Heart left ventricle (tissue), 16 donors: ENCODE results near the gene RCCD1. TPM values are rescaled to one million over a fixed set of nuclear protein-coding genes. Genes with fewer than 3 reads are reported as not detected.

Source experiments
- ATAC-seq, 4 donors: fragments of 200-7000 bp; cut with Tn5 transposase; one replicate each; pipeline ENCODE4 v1.9.1; 2020 to 2022; ENCODE audit warnings: moderate library complexity in 4 of 4, mild to moderate bottlenecking in 3 of 4, moderate number of reproducible peaks in 1 of 4
- DNase-seq, 5 donors: peaks; one replicate each; pipeline ENCODE4 v3.0.0-alpha.2; 2020
- H3K27ac ChIP-seq, 12 donors: fragments of 200-600 bp; sonication (generic) in 4 of 12; one replicate each; pipeline versions ENCODE4 v1.5.0 to v1.8.0; 2016 to 2022; ENCODE audit warnings: mild to moderate bottlenecking in 2 of 12
- H3K27me3 ChIP-seq, 9 donors: fragments of 200-600 bp; sonication (generic) in 2 of 9; one replicate each; pipeline versions ENCODE4 v1.5.1 to v1.8.0; 2016 to 2022; ENCODE audit warnings: mild to moderate bottlenecking in 3 of 9
- H3K36me3 ChIP-seq, 9 donors: fragments of 200-600 bp; sonication (generic) in 2 of 9; one replicate each; pipeline versions ENCODE4 v1.5.0 to v1.8.0; 2018 to 2022; ENCODE audit warnings: mild to moderate bottlenecking in 2 of 9
- H3K4me1 ChIP-seq, 12 donors: fragments of 200-600 bp; sonication (generic) in 4 of 12; one replicate each; pipeline versions ENCODE4 v1.5.0 to v1.8.0; 2016 to 2022; ENCODE audit warnings: mild to moderate bottlenecking in 3 of 12
- H3K4me3 ChIP-seq, 12 donors: fragments of 200-600 bp; sonication (generic) in 4 of 12; one replicate each; pipeline versions ENCODE4 v1.5.0 to v1.8.0; 2017 to 2022; ENCODE audit warnings: mild to moderate bottlenecking in 9 of 12, moderate library complexity in 4 of 12
- H3K9me3 ChIP-seq, 12 donors: fragments of 200-600 bp; sonication (generic) in 4 of 12; one replicate each; pipeline versions ENCODE4 v1.5.0 to v1.8.0; 2016 to 2022; ENCODE audit warnings: mild to moderate bottlenecking in 1 of 12
- CTCF ChIP-seq, 12 donors: fragments of 200-600 bp; sonication (generic) in 4 of 12; IDR thresholded peaks; one replicate each; pipeline versions ENCODE4 v1.5.0 to v1.8.0; 2018 to 2022; ENCODE audit warnings: antibody characterized with exemption in 12 of 12, mild to moderate bottlenecking in 5 of 12
- POLR2A ChIP-seq, 2 donors: fragments of 450-650 bp; IDR thresholded peaks; one replicate each; pipeline ENCODE4 v1.6.1; 2017; ENCODE audit warnings: antibody characterized with exemption in 2 of 2, mild to moderate bottlenecking in 2 of 2, moderate library complexity in 2 of 2
- WGBS, 4 donors: extraction: QIAGEN DNeasy Blood & Tissue Kit in 2 of 4; methylation state at CpG; one replicate each; pipeline versions ENCODE4 v1.1.5 to v1.1.7; 2013 to 2018; 5-methylcytosine and 5-hydroxymethylcytosine counted together
- intact Hi-C, 10 donors: fragments of 100-400 bp; cut with DNase I; formaldehyde crosslinking; loops; one replicate each; pipeline versions ENCODE4 v1.11.1 to v1.14.2; 2022
- polyA plus RNA-seq, 2 donors: library from polyadenylated mRNA; stranded (reverse); fragments of 200-250 nt; gene quantifications; one replicate each; pipeline ENCODE4 v1.2.3, GENCODE V29; 2013
- total RNA-seq, 9 donors: library from RNA; depleted of rRNA in 2 of 9; stranded (reverse); fragments of >200 nt in 2 of 9; fragmentation: NEBNext Ultra II Directional in 3 of 9; extraction: Animal tissue kit (Norgen Biotek cat#: 25700) in 3 of 9; gene quantifications; one replicate each; pipeline versions ENCODE4 v1.1.0 to v1.2.4, GENCODE V29; 2016 to 2023
- donor health status: ischemic (EF 13 %, LVEDD 7.1; RV severe dilation, severe dysfunction).
- donor health status: healthy with polysubstance abuse.
- donor health status: DM: no; HTN: yes; CAD: no.
- donor health status: DM: no; HTN: no; CAD: no.
- donor health status: ischemic (EF 25% LVEDD 6.9; RV normal size, moderate dysfunction).
- donor health status: ischemic (EF 25% LVEDD 5.7; RV mildly dilated, moderate dysfunction).
- donor health status: healthy.
- donor health status: DM: yes; HTN: yes; CAD: no.
- donor health status: ischemic (EF 35%, LVEDD 5.7; RV mildly dilated, moderate dysfunction).
- donor health status: nonischemic (EF 11% LVEDD 7.7; RV severe dilation, severe dysfunction).
- donor health status: DM: yes; HTN: yes; CAD: no.
- donor health status: PGD.
- donor health status: ischemic (EF 29% LVEDD 5.4; RV normal size, mild dysfunction).
- donor health status: nonischemic (EF 23%, LVEDD 6.1; RV moderate dilation, normal function).

The RCCD1 gene
- total and polyA plus RNA-seq, 11 donors: 5.4 to 11.1 (median 6.9) TPM

DNA sequence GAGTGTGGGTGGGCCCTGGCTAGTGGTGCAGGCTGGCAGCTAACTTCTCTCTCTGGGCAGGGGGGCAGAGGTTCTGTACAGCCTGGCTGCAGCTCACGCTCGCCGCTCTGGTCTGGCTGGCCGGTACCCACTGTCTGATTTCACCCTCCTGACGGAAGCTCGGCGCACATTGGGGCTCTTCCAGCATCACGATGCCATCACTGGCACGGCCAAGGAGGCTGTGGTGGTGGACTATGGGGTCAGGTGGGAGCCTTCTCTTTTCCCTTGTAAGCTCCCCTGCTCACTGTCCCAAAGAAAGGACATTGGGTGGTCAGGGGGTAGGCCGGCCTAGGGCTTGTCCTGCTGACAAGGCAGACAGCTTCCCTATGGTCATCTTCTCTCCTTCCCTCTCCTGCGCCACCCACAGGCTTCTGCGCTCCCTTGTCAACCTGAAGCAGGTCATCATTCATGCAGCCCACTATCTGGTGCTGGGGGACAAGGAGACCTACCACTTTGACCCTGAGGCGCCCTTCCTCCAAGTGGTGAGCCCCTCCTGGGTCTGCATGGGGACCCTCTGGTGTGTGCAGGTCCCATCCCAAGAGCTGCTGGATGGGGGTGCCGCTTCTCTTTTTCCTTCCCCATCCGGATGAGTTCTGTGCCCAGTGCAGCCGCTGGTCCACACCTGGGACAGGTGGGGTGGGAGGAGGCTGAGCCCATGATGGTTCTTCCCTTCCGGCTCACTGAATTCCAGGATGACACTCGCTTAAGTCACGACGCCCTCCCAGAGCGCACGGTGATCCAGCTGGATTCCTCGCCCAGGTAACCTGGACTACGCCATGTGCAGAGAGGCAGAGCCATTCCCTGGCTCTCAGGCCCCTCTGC lies 44.0 kb upstream of the RCCD1 start:
- peaks cover 8 to 98% (median 92%) of the 10 kb centered on the region in 9 donors for H3K36me3 ChIP-seq
- intact Hi-C loops: no loop called here
- TF ChIP-seq CTCF (IDR thresholded peaks at IDR 0.05) (no peak), POLR2A (IDR thresholded peaks at IDR 0.05) (no peak)
- WGBS, 4 donors: 94 to 95% (median 94%) methylated on average over 23 to 24 of the region's 24 CpGs
- no peak overlapping the region for H3K27ac ChIP-seq
- H3K4me3 ChIP-seq: no peak overlapping the region
- H3K27me3 ChIP-seq: no peaks in the 10 kb centered on the region
- ATAC-seq (no peak), DNase-seq (no peak)
- no peaks in the 10 kb centered on the region for H3K9me3 ChIP-seq
- peaks cover 0 to 50% (median 23%) of the 10 kb centered on the region in 12 donors for H3K4me1 ChIP-seq

- DNase-seq (peak in 1 of 5 donors; percentile 23), ATAC-seq (no peak)
- Histone ChIP-seq H3K4me1 (peaks cover 0 to 52% (median 24%) of the 10 kb centered on the region in 12 donors), H3K27ac (no peak overlapping the region), H3K4me3 (no peak overlapping the region), H3K9me3 (no peaks in the 10 kb centered on the region), H3K27me3 (no peaks in the 10 kb centered on the region), H3K36me3 (peaks cover 8 to 98% (median 92%) of the 10 kb centered on the region in 9 donors)
- 89 to 93% (median 90%) methylated on average over 19 of the region's 19 CpGs for WGBS, 4 donors
- TF ChIP-seq POLR2A (IDR thresholded peaks at IDR 0.05) (no peak), CTCF (IDR thresholded peaks at IDR 0.05) (no peak)
- intact Hi-C loops: no loop called here
These were observed 43.4 kb upstream of the RCCD1 start for GRCh38 chr15:90911302-90911623.

- H3K27me3 ChIP-seq: no peaks in the 10 kb centered on the region
- no peak overlapping the region for H3K4me3 ChIP-seq
- no peak overlapping the region for H3K27ac ChIP-seq
- no peak for ATAC-seq
- peaks cover 8 to 98% (median 92%) of the 10 kb centered on the region in 9 donors for H3K36me3 ChIP-seq
- H3K4me1 ChIP-seq: peaks cover 0 to 52% (median 24%) of the 10 kb centered on the region in 12 donors
- intact Hi-C loops: no loop called here
- H3K9me3 ChIP-seq: no peaks in the 10 kb centered on the region
- TF ChIP-seq CTCF (IDR thresholded peaks at IDR 0.05) (no peak), POLR2A (IDR thresholded peaks at IDR 0.05) (no peak)
- 94 to 95% (median 94%) methylated on average over 20 to 30 of the region's 30 CpGs for WGBS, 4 donors
- no peak for DNase-seq
These were observed 42.5 kb upstream of the RCCD1 start for GRCh38 chr15:90911906-90912769.

DNA sequence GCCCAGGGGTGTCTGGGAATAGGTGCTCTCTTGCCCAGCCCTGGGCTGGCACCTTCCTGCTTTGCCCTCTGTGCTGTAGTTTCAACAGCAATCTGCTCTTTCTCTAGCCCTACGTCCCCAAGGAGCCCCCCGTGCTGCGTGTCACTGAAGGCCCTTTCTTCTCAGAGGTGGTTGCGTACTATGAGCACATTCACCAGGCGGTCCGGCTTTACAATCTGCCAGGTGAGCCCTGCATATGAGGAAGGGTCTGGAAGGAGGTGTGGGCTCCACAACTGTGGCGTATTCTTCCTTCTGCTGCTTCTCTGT lies 42.0 kb upstream of the RCCD1 start:
- Histone ChIP-seq H3K36me3 (peaks cover 8 to 98% (median 92%) of the 10 kb centered on the region in 9 donors), H3K27ac (no peak overlapping the region), H3K4me3 (no peak overlapping the region), H3K4me1 (peaks cover 0 to 52% (median 18%) of the 10 kb centered on the region in 12 donors), H3K27me3 (no peaks in the 10 kb centered on the region), H3K9me3 (no peaks in the 10 kb centered on the region)
- DNase-seq: peak in 1 of 5 donors; percentile 3
- intact Hi-C loops: no loop called here
- TF ChIP-seq CTCF (IDR thresholded peaks at IDR 0.05): no peak
- TF ChIP-seq POLR2A (IDR thresholded peaks at IDR 0.05): no peak
- ATAC-seq: no peak
- WGBS, 4 donors: 86 to 96% (median 94%) methylated on average over 7 of the region's 7 CpGs
